NCI-H82 treated with DMSO at 0.1 percent for 48 hours (cell line): ENCODE measurements around the gene HOXA9.
A peak's percentile ranks its signal among the peaks of the same experiment; 100 is the strongest.

ENCODE experiments used
- DNase-seq: peaks from one replicate; lab custom pipeline; 2025; ENCODE audit not compliant: unreplicated experiment; lab: John Stamatoyannopoulos, UW

The HOXA9 gene

GRCh38 chr7:27115221-27116026, 49.9 kb downstream of the HOXA9 start:
- DNase-seq: no peak

DNA sequence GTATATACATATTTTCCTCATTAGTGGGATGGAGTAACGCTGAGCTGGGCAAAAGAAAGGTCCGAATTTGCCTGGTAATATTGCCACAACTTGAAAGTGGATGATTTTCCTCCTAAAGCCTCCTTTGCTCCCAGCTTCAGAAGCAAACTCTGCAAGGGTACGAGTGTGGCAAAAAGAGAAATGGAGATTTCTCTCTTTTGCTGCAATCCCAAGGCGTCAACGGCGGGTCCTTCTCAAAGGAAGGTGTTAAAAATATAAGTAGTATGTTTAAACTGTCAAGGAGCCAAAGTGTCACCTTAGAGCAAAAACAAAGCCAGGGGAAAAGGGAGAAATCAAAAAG, 50.5 kb downstream of the HOXA9 start:
- no peak for DNase-seq

DNA sequence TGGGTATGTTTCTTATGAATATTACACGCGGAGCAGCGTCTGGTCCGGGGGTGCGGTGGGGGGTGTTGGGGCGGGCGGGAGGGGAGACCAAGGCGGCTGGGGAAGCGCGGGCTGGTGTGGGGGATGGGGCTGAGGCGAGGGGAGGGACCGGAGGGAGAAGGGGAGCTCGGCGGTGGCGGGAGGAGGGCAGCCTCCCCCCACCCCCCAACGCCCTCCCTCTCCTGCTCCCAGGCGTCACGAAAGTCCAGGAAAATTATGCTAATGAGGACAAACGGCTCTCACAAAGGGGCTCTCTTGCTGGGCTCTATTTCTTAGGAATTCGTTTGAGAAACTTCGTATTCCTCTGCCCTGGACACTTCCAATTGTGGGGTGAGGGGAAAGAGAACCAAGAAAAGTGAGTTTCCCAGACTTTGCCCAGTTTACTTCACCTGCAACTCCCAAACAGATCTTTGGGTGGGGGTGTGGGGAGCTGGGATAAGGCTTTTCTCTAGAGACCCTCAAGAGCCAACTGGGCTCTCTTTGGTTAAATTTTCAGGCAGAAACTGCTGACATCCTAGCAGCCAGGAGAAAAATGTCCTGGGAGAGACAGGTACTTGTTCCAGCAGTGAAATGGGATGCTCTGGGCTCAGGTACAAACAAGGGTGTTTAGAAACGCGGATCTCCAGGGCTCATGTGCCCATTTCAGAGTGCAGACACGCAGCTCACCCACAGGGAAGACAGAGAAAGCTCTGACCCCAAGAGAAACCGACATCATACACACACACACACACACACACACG, 51.2 kb downstream of the HOXA9 start:
- no peak for DNase-seq

DNA sequence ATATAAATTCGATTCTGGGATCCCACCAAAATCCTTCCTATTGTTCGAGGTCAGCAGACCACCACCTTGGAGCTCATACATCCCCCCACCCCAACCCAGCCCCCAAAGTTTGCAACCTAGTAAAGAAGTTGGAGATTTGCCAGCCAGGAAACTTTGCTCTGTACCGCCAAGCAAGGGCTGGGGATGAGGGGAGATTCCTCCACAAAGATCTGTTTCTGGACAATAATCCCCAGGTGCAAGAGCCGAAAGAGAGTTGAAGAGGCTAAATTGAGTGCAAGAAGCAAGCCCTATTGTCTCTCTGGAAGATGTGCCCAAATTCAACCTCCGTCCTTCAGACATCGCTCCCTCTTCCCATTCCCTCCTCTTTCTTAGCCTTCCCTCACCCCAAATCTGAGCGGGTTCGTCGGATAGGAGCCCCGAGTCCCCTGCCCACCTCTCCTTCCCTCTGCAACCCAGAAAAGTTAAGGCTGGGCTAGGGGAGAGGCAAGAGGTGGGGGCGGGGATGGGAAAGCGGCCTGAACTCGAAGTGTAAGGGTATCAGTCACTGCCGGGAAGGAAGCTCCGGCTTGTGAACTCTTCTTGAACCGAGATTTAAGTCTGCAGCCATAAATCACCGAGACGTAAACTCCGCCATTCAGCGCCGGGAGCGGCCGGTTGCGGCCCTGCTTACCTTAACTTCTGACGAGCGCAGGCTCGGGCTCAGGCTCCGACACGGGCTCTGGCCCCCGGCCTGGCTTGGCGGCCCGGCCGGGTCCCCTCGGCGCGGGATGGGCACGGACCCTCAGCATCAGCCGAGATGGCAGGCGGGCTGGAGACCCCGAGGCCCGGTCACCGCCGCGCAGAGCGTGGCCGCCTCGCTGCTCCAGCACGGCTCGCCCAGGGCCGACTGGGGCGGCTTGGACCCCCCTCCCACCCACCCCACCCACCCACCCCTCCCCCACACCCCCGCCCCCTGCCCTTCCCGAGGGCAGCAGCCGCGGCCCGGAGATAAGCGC, 52.1 kb downstream of the HOXA9 start:
- peak; percentile 60 for DNase-seq
